A204.1 (cell line): ENCODE data around the gene PPP6R1.
A peak's percentile ranks its signal among the peaks of the same experiment; 100 is the strongest.
"Not testable (repeated sequence)": the region's sequence is repeated elsewhere in the genome, so short reads cannot be mapped to it uniquely, and the experiment has no call there.

Source experiments
- FAIRE-seq: peaks from 2 replicates; lab custom pipeline; 2012; peaks lifted over from hg19 to GRCh38; lab: Jason Lieb, UNC

The PPP6R1 gene

DNA sequence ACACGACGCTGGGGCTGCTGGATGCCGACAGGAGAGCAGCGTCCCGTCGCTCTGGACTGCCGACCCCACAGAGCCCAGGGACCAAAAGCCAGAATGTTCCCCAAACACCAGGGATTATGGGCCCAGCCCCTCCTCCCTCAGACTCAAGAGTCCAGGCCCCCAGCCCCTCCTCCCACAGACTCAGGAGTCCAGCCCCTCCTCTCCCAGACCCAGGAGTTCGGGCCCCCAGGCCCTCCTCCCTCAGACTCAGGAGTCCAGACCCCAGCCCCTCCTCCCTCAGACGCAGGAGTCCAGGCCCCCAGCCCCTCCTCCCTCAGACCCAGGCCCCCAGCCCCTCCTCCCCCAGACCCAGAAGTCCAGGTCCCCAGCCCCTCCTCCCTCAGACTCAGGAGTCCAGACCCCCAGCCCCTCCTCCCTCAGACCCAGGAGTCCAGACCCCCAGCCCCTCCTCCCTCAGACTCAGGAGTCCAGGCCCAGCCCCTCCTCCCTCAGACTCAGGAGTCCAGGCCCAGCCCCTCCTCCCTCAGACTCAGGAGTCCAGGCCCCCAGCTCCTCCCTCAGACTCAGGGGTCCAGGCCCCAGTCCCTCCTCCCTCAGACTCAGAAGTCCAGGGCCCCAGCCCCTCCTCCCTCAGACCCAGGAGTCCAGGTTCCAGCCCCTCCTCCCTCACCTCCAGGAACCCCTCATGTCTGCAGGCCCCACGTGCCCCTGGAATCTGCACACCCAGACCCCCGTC lies 34.0 kb downstream of the PPP6R1 start:
- FAIRE-seq: not testable (repeated sequence)

DNA sequence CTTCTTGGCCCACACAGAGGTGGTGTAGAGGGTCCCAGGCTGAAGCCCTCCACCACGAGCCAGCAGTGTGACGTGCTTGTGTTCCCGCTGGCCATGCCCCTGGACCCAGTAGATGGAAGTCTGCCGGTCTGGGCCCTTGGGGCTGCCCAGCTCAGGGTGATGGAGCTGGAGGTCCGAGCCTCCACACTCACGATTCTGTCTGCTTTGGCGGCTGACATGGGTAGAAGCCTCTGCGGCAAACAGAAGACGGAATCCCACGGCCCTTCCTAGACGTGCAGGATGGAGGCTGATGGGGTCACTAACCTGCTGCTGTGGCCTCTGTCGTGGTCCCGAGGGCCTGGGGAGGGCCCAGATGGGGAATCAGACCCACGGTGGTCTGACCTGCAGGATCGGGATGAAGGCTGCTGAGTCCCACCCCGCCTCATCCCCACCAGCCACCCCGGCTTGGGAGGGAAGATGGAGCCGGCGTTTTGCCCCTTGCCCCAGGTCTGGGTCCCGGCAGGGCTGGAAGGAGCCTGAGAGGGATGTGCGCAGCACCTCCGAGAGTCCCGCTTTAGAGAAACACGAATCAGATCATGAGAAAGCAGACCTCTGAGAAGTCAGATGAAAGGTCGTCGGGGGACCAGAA lies 34.7 kb downstream of the PPP6R1 start:
- no peak for FAIRE-seq

DNA sequence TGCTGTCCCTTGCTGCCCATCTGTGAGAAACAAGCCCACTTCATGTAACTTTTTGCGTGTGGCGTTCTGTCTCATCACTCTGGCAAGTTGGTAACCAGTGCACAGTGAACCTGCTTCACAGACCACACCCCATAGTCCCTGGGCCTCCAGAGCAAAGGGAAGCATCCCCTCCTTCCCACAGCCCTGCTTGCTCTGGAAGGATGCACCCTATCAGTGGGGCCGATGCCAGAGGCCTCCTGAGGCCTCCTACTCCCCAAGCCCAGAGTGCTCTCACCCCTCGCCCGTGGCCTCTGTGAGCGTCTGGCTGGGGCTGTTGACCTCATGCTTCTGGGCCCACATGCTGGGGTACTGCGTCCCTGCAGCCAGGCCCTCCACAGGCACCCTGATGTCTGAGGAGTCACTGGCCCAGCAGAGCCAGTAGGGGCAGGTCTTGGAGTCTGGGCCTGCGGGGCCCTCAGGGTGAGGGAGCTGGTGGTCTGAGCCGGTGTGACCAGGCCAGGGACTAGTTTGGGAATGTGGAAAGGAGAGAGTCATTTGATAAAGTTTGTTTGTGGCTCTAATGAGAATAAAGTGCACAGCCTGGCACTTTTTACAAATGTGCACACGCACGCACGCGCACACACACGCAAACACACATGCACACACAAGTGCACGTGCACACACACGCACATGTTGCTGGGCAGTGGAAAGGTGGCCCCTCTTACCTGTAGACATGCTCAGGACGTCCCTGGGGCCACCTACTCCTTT lies 35.4 kb downstream of the PPP6R1 start:
- FAIRE-seq: no peak

DNA sequence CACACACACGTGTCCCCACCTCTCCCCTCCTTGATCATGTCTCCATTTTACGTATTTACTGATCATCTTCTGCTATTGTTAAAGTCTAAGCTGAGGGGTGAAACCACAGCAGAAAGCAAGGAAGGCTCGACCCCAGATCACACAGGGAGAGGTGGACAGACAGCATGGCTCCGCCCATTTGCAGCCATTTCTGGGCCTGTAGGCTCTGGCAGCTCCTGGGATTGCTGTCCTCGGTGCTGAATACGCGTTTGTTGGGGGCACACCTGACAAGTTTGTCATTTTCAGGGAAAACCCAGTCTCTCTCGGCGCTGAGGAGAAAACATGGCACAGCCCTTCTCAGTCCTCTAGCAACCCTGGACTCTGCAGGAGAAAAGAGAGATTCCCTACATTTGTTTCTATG lies 38.3 kb downstream of the PPP6R1 start:
- no peak for FAIRE-seq

DNA sequence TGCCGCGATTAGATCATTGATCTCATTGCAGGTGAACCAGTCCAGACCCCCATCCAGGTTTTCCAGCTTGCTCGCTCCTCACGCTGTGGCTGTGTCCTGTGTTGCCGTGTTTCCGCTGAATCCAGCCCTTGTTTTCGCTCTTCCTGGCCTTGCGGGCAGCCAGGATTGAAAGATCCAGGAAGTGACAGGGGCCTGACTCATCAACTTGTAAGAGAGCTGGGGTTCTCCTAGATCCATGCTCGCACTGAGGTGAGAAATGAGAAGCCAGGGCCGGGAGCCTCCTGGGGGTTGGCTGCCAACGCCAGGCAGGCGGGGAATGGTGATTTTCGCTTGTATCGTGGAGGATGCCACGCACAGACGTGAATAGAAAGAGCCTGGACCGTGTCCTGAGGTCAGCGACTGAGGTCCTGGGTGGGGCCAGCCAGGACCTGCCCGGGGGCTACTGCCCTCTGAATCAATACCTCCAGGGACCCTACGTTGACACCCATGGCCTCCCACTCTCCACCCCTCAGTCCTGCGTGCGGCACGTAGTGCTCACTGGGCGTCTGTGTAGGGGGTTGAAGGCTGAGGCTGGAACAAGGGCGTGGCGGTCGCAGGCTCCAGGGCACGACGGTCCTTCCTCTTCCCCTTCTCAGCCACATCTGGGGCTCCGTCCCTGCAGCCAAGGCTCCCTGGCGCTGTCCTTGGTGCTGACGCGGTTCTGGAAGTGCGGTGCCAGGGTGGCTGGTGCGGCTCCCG lies 42.2 kb downstream of the PPP6R1 start:
- peak; percentile 88 for FAIRE-seq

DNA sequence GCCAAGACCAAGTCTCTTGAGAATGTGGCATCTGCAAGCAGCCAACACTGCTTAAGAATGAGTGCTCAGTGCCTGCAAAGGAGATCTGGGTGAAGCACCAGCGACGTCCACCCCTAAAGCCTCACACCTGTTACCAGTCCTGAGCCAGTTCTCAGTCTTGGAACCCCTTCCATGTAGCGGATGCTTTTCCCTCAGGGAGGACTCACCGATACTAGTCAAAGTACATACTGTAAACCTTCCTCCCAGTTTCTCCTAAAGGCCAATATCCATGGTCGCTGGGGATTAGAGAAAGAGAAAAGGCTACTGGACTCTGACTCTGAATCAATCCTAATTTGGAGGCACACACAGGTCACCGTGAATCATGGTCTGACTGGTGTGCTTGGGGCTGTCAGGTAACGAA lies 45.3 kb downstream of the PPP6R1 start:
- FAIRE-seq: no peak

DNA sequence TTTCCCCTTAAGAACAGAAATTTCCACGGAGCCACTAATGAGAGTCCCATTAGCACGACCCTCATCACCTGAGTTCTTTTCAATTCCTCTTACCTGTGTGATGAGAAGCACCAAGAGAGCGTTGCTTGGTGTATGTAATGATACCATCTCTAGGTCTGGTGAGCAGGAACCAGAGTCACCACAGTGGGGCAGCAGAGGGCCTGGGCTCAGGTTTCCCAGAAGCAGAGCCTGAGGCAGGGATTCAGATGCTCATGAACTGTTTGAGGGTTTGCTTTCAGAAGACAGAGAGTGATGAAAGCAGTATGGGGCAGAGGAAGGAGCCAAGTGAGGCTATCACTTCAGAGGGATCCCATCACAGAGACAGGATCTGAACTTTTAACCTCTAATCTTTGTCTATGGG lies 46.4 kb downstream of the PPP6R1 start:
- peak; percentile 43 for FAIRE-seq

DNA sequence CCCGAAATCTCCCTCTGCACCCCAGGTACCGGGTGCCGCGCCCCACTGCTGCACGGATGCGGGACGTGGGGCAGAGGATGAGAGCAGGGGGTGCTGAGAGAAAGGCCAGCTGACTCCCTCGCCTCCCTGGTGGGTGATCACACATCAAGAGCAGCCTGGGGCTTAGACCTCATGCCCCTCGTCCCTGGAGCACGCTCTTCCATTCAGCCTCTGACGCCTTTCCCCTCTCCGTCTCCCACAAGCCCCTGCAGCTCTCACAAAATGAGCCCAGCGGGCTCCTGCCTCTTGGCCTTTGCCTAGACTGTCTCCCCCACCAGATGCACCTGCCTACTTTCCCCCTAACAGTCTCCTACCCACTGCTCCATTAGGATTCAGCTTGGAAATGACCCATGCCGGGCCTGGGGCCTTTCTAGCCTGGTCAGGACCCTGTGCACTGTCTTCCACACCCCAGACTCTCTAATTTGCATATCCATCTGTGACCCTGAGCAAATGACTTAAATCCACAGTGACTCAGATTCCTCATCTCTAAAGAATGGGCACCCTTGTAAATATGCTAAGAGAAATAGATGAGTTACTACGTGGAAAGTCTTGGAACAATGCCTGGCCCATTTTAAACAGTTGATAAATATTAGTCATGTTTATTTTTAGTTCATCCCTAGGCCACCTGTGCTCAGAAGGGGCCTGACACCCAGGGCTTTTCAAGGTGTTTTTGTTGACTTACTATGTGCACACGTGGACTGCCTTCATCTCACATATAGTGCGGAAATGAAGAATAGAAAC lies 48.9 kb downstream of the PPP6R1 start:
- FAIRE-seq: no peak

DNA sequence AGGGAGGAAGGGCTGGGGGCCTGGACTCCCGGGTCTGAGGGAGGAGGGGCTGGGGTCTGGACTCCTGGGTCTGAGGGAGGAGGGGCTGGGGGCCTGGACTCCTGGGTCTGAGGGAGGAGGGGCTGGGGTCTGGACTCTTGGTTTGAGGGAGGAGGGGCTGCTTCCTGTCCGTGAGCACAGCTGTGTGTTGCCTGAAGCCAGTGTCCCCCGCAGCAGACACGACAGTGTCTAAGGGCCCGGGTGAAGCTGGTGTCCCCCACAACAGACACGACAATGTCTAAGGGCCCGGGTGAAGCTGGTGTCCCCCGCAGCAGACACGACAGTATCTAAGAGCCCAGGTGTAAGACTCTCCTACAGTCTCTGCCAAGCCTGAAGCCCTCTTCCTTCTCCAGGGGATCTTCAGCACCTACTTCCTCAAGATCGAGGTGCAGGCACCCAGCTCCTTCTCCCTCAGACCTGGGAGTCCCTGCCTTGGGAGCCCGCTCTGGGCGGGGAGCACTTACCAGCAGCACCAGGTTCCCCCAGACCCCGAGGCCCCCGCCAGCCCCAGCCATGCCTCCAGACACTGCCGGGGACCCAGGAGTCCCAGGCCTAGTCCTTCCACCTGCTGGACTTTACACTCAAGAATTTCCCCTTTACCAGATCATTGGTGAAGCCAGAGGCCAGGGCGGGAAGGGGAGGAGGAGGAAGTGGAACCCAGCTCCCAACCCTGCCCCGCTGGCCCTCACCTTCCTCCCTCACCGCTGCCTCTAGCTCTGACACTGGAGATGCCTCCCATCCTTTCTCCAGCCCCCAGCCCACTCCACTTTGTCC lies 49.7 kb downstream of the PPP6R1 start, which contains the start of gene PTPRH:
Gene PTPRH (minus strand): TSS at position 622 of the 813 bp plus-strand sequence. CDS start 68 bp downstream, at position 554.
- FAIRE-seq: no peak

DNA sequence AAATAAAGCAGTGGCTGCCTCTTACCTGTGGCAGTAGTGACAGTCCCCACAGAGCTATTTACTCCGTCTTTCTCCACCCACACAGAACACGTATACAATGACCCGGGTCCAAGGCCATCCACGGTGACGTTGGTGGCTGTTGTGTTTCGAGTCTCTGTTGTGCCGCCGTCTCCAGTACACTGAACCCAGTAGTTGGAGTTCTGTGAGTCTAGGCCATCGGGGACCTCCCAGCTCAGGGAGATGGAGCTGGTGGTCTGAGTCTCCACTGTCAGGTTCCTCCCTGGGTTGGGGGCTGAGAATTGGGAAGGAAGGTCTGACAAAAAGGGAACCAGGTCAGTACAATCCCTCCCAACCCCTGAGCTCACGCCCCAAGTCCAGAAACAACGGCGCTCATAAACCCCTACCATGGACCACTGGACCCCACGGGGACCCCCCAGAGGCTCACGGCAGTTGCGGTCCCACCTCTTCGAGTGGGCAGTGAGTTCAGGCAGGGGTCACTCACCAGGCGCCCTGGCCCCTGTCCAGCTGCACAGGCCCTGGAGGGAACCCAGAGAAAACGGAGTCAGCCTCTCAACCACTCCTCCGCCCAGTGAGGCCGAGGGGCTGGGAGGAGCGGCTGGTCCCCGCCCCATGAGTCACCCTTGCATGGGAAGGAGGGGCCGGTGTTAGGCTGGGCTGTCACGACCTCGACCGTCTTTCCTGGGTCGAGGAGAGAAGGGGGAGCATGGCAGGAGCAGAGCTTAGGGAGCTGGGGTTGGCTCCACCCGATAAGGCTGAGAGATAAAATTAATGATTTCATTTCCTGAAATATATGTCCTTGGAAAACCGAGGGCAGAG lies 51.9 kb downstream of the PPP6R1 start:
- FAIRE-seq: peak; percentile 51

DNA sequence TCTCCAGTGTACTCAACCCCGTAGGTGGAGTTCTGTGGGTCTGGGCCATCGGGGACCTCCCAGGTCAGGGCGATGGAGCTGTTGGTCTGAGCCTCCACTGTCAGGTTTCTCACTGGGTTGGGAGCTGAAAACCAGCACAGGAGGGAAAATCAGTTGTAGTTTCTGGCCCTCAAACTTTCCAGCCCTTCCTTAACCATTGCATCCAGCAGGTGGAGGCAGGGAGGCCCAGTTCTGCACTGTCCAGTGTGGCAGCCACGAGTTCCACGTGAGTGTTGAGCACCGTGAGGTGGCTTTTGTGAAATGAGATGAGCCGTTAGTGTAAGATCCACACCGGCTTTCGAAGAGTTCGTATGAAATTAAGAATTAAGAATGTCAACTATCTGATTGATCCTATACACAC lies 56.6 kb downstream of the PPP6R1 start:
- not testable (repeated sequence) for FAIRE-seq

DNA sequence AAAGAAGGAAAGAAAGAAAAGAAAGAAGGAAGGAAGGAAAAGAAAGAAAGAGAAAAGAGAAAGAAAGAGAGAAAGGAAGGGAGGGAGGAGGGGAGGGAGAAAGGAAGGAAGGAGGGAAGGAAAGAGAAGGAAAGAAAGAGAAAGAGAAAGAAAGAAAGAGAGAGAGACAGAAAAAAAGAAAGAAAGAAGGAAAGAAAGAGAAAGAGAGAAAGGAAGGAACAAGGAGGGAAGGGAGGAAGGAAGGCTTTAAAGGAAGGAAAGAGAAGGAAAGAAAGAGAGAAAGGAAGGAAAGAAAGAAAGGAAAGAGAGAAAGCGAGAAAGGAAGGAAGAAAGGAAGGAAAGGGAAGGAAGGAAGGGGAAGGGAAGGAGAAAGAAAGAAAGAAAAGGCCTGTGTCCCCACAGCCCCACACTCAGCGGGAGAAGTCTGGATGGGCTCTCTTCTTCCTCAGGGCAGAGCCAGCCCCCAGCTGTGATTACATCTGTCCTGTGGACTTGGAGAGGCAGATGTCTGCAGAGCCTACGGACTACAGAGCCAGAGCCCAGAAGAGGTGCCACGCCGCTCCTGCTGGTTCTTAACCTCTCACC lies 59.1 kb downstream of the PPP6R1 start:
- FAIRE-seq: no peak

DNA sequence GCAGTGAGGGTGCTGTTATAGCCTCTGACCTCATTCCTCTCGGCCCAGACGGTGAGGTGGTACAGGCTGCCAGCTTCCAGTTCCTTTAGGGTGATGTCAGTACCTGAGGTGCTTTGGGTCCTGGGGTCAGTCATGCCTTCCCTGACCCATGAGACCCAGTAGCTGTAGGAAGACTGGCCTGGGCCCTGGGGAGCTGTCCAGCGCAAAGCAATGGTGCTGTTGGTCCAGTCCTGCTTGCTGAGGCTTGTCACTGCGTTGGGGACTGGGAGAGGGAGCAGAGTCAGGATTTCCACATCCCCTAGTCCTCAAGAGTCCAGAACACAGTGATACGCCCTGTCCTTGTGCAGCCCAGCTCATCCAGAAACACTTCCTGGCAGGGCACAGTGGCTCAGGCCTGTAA lies 60.2 kb downstream of the PPP6R1 start:
- FAIRE-seq: no peak

DNA sequence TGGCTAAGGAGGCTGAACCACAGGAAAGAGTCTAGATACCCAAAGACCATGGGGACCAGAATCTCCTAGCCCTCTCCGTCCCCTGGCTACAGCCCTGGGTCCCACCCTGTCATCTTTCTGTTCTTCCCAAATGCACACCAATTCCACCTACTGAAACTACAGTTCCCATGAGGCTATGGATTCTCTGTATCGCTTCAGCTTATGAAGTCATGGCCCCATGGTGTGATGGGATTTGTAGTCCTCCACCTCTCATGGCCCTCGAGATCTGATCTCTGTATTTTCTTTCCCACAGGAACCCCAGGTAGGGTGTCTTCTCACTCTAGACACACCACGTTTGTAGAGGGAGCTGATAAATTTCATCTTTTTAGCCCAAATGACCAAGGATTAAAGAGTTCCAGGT lies 61.3 kb downstream of the PPP6R1 start:
- no peak for FAIRE-seq

DNA sequence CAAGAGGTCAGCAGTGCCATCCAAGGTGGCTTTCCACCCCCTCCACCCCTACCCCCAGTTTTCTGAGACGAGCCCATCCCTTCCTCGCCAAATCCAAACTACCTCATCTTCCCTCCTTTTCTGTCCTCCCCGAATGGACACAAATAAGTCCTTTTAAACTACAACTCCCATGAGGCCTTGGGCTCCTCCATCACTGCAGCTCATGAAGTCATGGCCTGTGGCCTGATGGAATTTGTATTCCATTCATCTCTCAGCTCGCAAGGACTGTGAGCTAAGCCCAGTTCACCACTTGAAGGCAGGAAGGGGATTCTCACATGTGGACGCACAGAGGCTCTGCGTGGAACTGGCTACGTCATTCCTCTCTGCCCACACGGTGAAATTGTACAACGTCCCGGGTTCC lies 62.0 kb downstream of the PPP6R1 start:
- FAIRE-seq: no peak

DNA sequence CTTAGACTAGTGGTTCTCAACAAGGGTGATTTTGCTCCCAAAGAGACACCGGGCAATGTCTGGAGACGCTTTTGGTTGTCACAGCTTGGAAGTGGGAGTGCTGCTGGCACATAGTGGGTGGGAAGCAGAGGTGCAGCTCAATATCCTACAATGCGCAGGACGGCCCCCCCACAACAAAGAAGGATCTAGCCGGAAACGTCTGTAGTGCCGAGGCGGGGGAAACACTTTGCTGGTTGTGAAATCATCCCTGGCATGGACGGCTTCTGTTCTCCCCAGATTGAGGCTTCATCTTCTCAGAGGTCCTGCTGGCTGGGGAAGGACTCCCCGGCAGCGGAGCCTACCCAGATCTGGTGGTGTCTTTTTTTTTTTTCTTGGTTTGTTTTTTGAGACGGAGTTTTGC lies 65.3 kb downstream of the PPP6R1 start:
- FAIRE-seq: no peak

DNA sequence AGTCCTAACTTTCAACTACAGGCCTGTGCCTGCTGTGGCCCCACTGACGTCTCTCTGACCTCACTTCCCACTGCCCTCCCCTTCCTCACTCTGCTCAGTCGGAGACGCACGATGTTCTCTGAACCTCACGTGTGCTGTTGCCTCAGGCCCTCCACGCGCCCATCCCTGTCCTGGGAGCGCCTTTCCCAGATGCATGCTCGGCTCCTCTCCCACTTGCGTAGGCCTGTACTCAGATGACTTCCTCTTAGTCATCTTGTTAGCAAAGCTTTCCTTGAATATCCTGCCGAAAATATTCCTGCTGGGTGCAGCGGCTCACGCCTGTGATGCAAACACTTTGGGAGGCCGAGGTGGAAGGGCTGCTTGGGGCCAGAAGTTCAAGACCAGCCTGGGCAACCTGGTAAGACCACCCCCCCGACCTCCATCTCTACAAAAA lies 69.4 kb downstream of the PPP6R1 start:
- FAIRE-seq: peak; percentile 57

DNA sequence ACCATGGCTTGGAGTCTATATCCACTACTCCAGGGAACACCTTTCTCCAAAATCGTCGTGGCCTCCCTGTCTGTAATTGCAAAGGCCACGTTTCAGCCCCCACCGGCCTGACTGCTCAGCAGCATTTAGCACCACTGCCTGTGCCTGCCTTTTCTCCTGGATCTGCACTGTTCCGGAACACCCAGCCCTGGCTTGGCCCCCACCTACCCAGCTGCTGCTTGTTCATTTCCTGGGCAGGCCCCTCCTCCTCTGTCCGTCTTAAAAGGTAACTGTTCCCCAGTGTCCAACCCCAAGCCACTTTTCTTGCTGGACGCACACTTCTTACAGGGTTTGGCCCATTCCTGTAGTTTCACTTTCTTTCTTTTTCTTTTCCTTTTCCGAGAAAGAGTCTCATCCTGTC lies 70.2 kb downstream of the PPP6R1 start:
- FAIRE-seq: no peak

DNA sequence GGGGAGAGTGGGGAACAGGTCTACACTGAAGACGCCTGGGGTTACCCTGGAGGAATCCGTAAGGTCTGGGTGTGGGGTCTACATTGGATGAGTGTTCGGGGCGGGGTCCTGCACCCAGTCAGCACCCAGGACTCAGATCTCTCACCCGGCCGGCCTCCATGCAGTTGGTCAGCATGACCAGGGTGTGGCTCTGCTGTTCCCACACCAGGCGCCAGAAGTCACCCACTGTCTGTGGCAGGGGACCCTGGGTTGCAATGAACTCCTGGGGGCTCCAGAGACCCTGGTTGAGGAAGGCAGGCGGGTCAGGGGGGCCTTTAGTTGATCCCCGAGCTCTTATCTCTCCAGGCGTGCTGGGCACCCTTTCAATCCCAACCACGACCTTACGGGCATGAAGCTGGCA lies 72.7 kb downstream of the PPP6R1 start:
- FAIRE-seq: no peak

DNA sequence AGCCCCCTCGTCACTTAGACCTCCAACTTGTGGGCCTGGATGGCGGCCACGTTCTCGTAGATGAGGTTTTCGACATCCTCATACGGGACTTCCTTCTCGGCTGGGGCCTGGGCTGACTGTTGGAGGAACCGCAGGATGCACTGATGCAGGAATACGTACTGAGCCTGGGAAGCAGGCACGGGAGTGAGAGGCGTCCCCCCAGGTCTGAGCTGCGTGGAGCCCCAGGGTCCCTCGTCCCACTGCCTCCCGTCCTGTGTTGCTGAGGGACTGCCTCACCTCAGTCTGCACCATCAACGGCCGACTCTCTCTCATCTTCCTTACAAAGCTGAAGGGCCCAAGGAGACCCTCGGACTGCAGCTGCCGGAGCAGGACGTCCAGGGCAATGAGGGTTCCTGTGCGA lies 77.1 kb downstream of the PPP6R1 start:
- no peak for FAIRE-seq
